Parathyroid adenoma (tissue), 2 donors: ENCODE results near the gene DNMT1.

ENCODE experiments used
- H2AFZ ChIP-seq: fragments of 300-600 bp; sonication (generic); one replicate; pipeline ENCODE4 v1.7.0; 2017; ENCODE audit warnings: antibody characterized with exemption, mild to moderate bottlenecking
- H3K27ac ChIP-seq: fragments of 300-600 bp; sonication (generic); one replicate; pipeline ENCODE4 v1.7.0; 2017
- H3K27me3 ChIP-seq: fragments of 300-600 bp; sonication (generic); one replicate; pipeline ENCODE4 v1.7.0; 2017; ENCODE audit warnings: low read length; ENCODE audit not compliant: control insufficient read depth, insufficient read depth
- H3K36me3 ChIP-seq: fragments of 300-600 bp; sonication (generic); one replicate; pipeline ENCODE4 v1.7.0; 2017; ENCODE audit warnings: low read length; ENCODE audit not compliant: control insufficient read depth, insufficient read depth
- H3K4me1 ChIP-seq: fragments of 300-600 bp; sonication (generic); one replicate; pipeline ENCODE4 v1.7.0; 2017; ENCODE audit warnings: control low read depth
- H3K4me2 ChIP-seq: fragments of 300-600 bp; sonication (generic); one replicate; pipeline ENCODE4 v1.7.0; 2017; ENCODE audit warnings: low read length
- H3K4me3 ChIP-seq: fragments of 300-600 bp; sonication (generic); one replicate; pipeline ENCODE4 v1.7.0; 2017; ENCODE audit warnings: low read depth, low read length
- H3K79me2 ChIP-seq: fragments of 300-600 bp; sonication (generic); one replicate; pipeline ENCODE4 v1.7.0; 2017; ENCODE audit warnings: control low read depth
- H3K9ac ChIP-seq: fragments of 300-600 bp; sonication (generic); one replicate; pipeline ENCODE4 v1.7.0; 2017; ENCODE audit warnings: mild to moderate bottlenecking
- H3K9me3 ChIP-seq: fragments of 300-600 bp; sonication (generic); one replicate; pipeline ENCODE4 v1.7.0; 2017; ENCODE audit warnings: low read length; ENCODE audit not compliant: control insufficient read depth
- TF ChIP-seq, protein P1 (sequence below): fragments of 300-600 bp; sonication (generic); IDR thresholded peaks from one replicate; pipeline ENCODE4 v1.7.0; 2017; ENCODE audit warnings: antibody characterized with exemption, mild to moderate bottlenecking
- donor health status: primary hyperparathyroidism.

DNMT1 gene

DNA sequence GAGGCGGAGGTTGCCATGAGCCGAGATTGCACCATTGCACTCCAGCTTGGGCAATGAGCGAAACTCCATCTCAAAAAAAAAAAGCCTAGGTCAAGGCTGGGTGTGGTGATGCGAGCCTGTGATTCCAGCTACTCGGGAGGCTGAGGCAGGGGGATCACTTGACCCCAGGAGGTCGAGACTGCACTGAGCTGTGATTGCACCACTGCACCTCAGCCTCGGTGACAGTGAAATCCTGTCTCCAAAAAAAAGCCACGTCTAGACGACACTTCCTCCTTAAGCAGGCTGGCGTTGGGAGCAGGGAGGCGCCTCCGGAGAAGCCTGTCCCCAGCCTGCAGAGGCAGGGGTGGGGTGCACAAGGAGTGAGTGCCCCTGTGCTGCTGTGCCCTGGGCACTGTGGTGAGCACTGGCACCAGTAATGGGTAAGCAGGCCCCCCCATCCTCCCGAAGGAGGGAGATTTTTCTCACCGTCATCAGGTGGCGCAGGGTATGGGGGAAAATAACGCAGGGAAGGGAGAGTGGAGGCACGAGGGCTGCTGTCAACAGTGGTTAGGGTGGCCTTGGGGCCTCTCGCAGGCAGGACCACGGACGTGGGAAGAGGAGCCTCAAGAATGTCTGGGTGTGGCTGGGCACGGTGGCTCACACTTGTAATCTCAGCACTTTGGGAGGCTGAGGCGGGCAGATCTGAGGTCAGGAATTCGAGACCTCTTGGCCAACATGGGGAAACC lies 82.6 kb downstream of the DNMT1 start:
- Histone ChIP-seq H2AFZ (no peak overlapping the region), H3K27me3 (no peaks in the 10 kb centered on the region), H3K4me2 (no peak overlapping the region), H3K27ac (no peak overlapping the region), H3K9me3 (no peaks in the 10 kb centered on the region), H3K9ac (no peak overlapping the region), H3K4me1 (peaks cover 2% of the 10 kb centered on the region), H3K79me2 (no peaks in the 10 kb centered on the region), H3K36me3 (no peaks in the 10 kb centered on the region), H3K4me3 (no peak overlapping the region)
- TF ChIP-seq, protein P1, sequence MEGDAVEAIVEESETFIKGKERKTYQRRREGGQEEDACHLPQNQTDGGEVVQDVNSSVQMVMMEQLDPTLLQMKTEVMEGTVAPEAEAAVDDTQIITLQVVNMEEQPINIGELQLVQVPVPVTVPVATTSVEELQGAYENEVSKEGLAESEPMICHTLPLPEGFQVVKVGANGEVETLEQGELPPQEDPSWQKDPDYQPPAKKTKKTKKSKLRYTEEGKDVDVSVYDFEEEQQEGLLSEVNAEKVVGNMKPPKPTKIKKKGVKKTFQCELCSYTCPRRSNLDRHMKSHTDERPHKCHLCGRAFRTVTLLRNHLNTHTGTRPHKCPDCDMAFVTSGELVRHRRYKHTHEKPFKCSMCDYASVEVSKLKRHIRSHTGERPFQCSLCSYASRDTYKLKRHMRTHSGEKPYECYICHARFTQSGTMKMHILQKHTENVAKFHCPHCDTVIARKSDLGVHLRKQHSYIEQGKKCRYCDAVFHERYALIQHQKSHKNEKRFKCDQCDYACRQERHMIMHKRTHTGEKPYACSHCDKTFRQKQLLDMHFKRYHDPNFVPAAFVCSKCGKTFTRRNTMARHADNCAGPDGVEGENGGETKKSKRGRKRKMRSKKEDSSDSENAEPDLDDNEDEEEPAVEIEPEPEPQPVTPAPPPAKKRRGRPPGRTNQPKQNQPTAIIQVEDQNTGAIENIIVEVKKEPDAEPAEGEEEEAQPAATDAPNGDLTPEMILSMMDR = no peak

GRCh38 chr19:10111405-10111811 lies 83.3 kb downstream of the DNMT1 start, which contains the start of gene P2RY11:
Gene P2RY11, plus strand, starts transcription at chr19:10111693. Its CDS starts 29 bp downstream, at chr19:10111722.
- TF ChIP-seq, protein P1 = no peak
- no peaks in the 10 kb centered on the region for H3K36me3 ChIP-seq
- H3K4me2 ChIP-seq = no peak within 1 kb of the TSS
- no peak within 1 kb of the TSS for H2AFZ ChIP-seq
- no peaks in the 10 kb centered on the region for H3K27me3 ChIP-seq
- no peaks in the 10 kb centered on the region for H3K79me2 ChIP-seq
- no peak within 1 kb of the TSS for H3K27ac ChIP-seq
- H3K9ac ChIP-seq = no peak within 1 kb of the TSS
- H3K9me3 ChIP-seq = no peaks in the 10 kb centered on the region
- no peak within 1 kb of the TSS for H3K4me3 ChIP-seq
- peaks cover 5% of the 10 kb centered on the region for H3K4me1 ChIP-seq

DNA sequence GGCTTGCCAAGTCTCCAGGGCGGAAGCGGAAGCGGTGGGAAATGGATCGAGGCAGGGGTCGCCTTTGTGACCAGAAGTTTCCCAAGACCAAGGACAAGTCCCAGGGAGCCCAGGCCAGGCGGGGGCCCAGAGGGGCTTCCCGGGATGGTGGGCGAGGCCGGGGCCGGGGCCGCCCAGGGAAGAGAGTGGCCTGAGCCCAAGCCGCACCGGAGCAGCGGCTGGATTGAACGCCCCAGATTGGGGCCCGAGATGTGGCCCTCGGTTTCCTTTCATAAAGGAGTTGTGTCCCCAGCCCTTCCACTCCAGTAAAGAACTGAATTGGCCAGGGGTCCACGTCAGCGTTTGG lies 83.8 kb downstream of the DNMT1 start:
- Histone ChIP-seq H3K27ac (no peak overlapping the region), H3K4me1 (peaks cover 5% of the 10 kb centered on the region), H3K4me2 (no peak overlapping the region), H3K79me2 (no peaks in the 10 kb centered on the region), H3K9me3 (no peaks in the 10 kb centered on the region), H3K9ac (no peak overlapping the region), H3K36me3 (no peaks in the 10 kb centered on the region), H2AFZ (no peak overlapping the region), H3K4me3 (no peak overlapping the region), H3K27me3 (no peaks in the 10 kb centered on the region)
- TF ChIP-seq, protein P1 = no peak

- no peak overlapping the region for H3K4me3 ChIP-seq
- H3K9me3 ChIP-seq = no peaks in the 10 kb centered on the region
- H3K36me3 ChIP-seq = no peaks in the 10 kb centered on the region
- H3K27me3 ChIP-seq = no peaks in the 10 kb centered on the region
- no peak overlapping the region for H2AFZ ChIP-seq
- TF ChIP-seq, protein P1 = no peak
- no peaks in the 10 kb centered on the region for H3K79me2 ChIP-seq
- H3K4me1 ChIP-seq = peaks cover 5% of the 10 kb centered on the region
- H3K27ac ChIP-seq = no peak overlapping the region
- no peak overlapping the region for H3K4me2 ChIP-seq
- no peak overlapping the region for H3K9ac ChIP-seq
These were observed 84.4 kb downstream of the DNMT1 start for GRCh38 chr19:10110076-10110971.
